Thoracic aorta (tissue), 2 donors: ENCODE results near the gene KDM6B. TPM values are rescaled to one million over a fixed set of nuclear protein-coding genes. Genes with fewer than 3 reads are reported as not detected.

Source experiments
- ATAC-seq: fragments of 150-250 bp; one replicate; pipeline ENCODE4 v1.8.0; 2017; ENCODE audit warnings: low read depth; ENCODE audit not compliant: insufficient number of reproducible peaks, low FRiP score
- DNase-seq: peaks from one replicate; pipeline ENCODE4 v3.0.0-alpha.2; 2020; ENCODE audit warnings: low spot score
- H3K27ac ChIP-seq, 2 donors: fragments of 200-600 bp; sonication (generic); 1 replicate in 1 of 2; 2 replicates in 1 of 2; pipeline ENCODE4 v1.5.1; 2016; ENCODE audit warnings: mild to moderate bottlenecking in 2 of 2, moderate library complexity in 2 of 2
- H3K27me3 ChIP-seq: fragments of 200-600 bp; sonication (generic); replicated peaks from 2 replicates; pipeline ENCODE4 v1.6.0; 2016; ENCODE audit warnings: mild to moderate bottlenecking; ENCODE audit not compliant: insufficient read depth
- H3K36me3 ChIP-seq: fragments of 200-600 bp; sonication (generic); one replicate; pipeline ENCODE4 v1.5.1; 2016
- H3K4me1 ChIP-seq, 2 donors: fragments of 200-600 bp; sonication (generic); 1 replicate in 1 of 2; 2 replicates in 1 of 2; pipeline versions ENCODE4 v1.5.1 to v1.6.0; 2016; ENCODE audit warnings: low read depth in 2 of 2, mild to moderate bottlenecking in 1 of 2; ENCODE audit not compliant: control insufficient read depth in 1 of 2
- H3K4me3 ChIP-seq: fragments of 200-600 bp; sonication (generic); 2 replicates; pipeline ENCODE4 v1.5.1; 2016; ENCODE audit warnings: mild to moderate bottlenecking
- H3K9me3 ChIP-seq: fragments of 200-600 bp; sonication (generic); 2 replicates; pipeline ENCODE4 v1.5.1; 2016
- CTCF ChIP-seq: fragments of 200-600 bp; sonication (generic); IDR thresholded peaks from one replicate; pipeline ENCODE4 v1.5.1; 2019; ENCODE audit warnings: antibody characterized with exemption
- total RNA-seq, 2 donors: library from RNA; depleted of rRNA; stranded (reverse); fragments of >200 nt; gene quantifications; one replicate each; pipeline versions ENCODE4 v1.1.0 to v1.2.3, GENCODE V29; 2016

The KDM6B gene
- total RNA-seq, 2 donors from 2014 or later, result 9.5 to 35.8 TPM

GRCh38 chr17:7880076-7880868 is 46.3 kb downstream of the KDM6B start:
- no peak for DNase-seq
- Histone ChIP-seq H3K36me3 (no peaks in the 10 kb centered on the region), H3K27me3 (no peaks in the 10 kb centered on the region), H3K4me3 (no peak overlapping the region), H3K4me1 (peaks cover 3 to 31% of the 10 kb centered on the region in 2 donors), H3K9me3 (no peaks in the 10 kb centered on the region), H3K27ac (no peak overlapping the region)
- TF ChIP-seq CTCF, result no peak
- no peak for ATAC-seq

DNA sequence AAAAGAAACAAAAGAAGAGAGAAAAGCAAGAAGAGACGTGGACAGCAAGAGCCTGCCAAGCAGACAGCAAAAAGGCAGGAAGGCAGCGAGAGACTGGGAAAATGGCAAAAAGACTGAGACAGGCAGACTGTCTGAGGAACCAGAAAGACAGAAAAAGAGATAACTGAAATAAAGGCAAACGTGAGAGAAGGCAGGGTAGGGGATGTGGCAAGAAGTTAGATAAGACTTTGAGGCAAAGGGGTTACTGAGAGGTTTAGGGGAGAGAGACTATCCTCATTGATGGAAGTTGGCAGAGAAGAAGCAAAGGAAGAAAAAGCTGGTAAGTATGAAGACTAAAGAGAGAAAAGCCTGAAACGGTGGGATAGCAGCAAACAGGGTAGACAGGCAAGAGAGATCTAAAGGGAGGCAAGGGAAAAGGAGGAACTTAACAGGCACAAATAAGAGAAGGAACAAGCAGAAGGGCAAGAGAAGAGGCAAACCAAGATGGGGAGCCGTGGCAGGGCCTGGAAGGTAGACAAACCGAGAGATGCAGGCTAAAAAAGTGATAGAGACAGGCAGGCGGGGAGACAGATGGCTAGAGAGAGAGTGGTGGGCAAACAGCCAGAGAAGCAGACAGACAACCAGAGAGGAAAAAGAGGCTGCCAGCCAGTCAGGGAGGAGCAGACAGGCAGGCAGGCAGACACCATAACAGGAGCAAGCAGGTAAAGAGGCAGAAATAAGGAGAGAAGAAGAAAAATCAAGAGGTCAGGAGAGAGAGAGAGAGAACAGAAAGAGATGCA is 47.4 kb downstream of the KDM6B start:
- H3K36me3 ChIP-seq, result no peaks in the 10 kb centered on the region
- H3K9me3 ChIP-seq, result no peaks in the 10 kb centered on the region
- no peaks in the 10 kb centered on the region for H3K27me3 ChIP-seq
- ATAC-seq, result no peak
- no peak overlapping the region for H3K27ac ChIP-seq
- DNase-seq, result no peak
- TF ChIP-seq CTCF, result no peak
- H3K4me1 ChIP-seq, result peaks cover 7 to 38% of the 10 kb centered on the region in 2 donors
- H3K4me3 ChIP-seq, result no peak overlapping the region

- DNase-seq, result no peak
- Histone ChIP-seq H3K9me3 (no peaks in the 10 kb centered on the region), H3K27me3 (no peaks in the 10 kb centered on the region), H3K36me3 (no peaks in the 10 kb centered on the region), H3K4me1 (peaks cover 12 to 43% of the 10 kb centered on the region in 2 donors), H3K4me3 (no peak overlapping the region), H3K27ac (no peak overlapping the region)
- no peak for ATAC-seq
- TF ChIP-seq CTCF, result no peak
Observed at GRCh38 chr17:7882068-7882467, 48.1 kb downstream of the KDM6B start.

DNA sequence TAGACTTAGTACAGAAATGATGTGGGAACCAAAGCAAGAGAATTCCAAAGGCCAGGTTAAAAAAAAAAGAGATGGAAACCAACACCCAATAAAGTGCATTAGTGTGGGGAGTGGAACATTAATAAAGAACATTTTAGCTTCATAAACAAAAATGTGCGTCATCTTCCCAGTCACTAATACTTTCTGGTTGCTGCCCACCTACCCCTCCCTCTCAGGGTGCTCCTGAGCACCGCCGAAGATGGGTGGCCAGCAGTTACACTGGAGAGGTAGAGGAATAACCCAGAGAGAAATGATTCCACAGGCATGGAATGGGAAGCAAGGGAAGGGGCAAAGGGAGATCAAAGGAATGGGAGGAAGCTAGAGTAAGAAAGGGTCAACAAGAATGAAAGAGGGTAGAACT is 48.6 kb downstream of the KDM6B start:
- H3K9me3 ChIP-seq, result no peaks in the 10 kb centered on the region
- H3K27ac ChIP-seq, result no peak overlapping the region
- TF ChIP-seq CTCF, result no peak
- no peaks in the 10 kb centered on the region for H3K36me3 ChIP-seq
- ATAC-seq (no peak), DNase-seq (no peak)
- peaks cover 12 to 43% of the 10 kb centered on the region in 2 donors for H3K4me1 ChIP-seq
- no peak overlapping the region for H3K4me3 ChIP-seq
- no peaks in the 10 kb centered on the region for H3K27me3 ChIP-seq

Other genes with a start within 250 kb of the KDM6B start
- gene SOX15, start 244.1 kb upstream of the KDM6B start, total RNA-seq, result 1 to 10 TPM in 1 of 2 donors, under 1 TPM in 1; 0.81 to 2.8 TPM
- 10 to 100 TPM; 42.8 to 53.9 TPM for gene FXR2, start 219.3 kb upstream of the KDM6B start, total RNA-seq
- 10 to 100 TPM; 29.8 to 30.9 TPM for gene SAT2, start 206.4 kb upstream of the KDM6B start, total RNA-seq
- not detected for gene SHBG, start 204.1 kb upstream of the KDM6B start, total RNA-seq
- 1 to 10 TPM; 1.1 to 1.4 TPM for gene ATP1B2, start 183.3 kb upstream of the KDM6B start, total RNA-seq
- 10 to 100 TPM; 16.8 to 23.7 TPM for gene TP53, start 146.7 kb upstream of the KDM6B start, total RNA-seq
- gene WRAP53, start 145.7 kb upstream of the KDM6B start, total RNA-seq, result 1 to 10 TPM; 2.9 to 3.4 TPM
- not detected for gene EFNB3, start 129.0 kb upstream of the KDM6B start, total RNA-seq
- under 1 TPM in 1 of 2 donors, not detected in 1; under 0.01 TPM for gene DNAH2, start 116.5 kb upstream of the KDM6B start, total RNA-seq
- gene TMEM88, start 20.8 kb downstream of the KDM6B start, total RNA-seq, result 10 to 100 TPM in 1 of 2 donors, 1 to 10 TPM in 1; 4.1 to 21.9 TPM
- 10 to 100 TPM; 49.5 to 62.7 TPM for gene NAA38, start 23.3 kb downstream of the KDM6B start, total RNA-seq
- gene CYB5D1, start 23.8 kb downstream of the KDM6B start, total RNA-seq, result 1 to 10 TPM; 3.8 to 8.9 TPM
- 100 to 1,000 TPM in 1 of 2 donors, 10 to 100 TPM in 1; 80.6 to 171 TPM for gene CHD3, start 54.6 kb downstream of the KDM6B start, total RNA-seq
- 1 to 10 TPM; 3.3 to 5.4 TPM for gene RNF227, start 82.1 kb downstream of the KDM6B start, total RNA-seq
- gene KCNAB3, start 95.6 kb downstream of the KDM6B start, total RNA-seq, result not detected
- gene TRAPPC1, start 97.7 kb downstream of the KDM6B start, total RNA-seq, result 10 to 100 TPM; 14.6 to 36.1 TPM
- gene CNTROB, start 98.0 kb downstream of the KDM6B start, total RNA-seq, result 10 to 100 TPM; 11.2 to 42.9 TPM
- gene GUCY2D, start 168.4 kb downstream of the KDM6B start, total RNA-seq, result not detected
- 1 to 10 TPM in 1 of 2 donors, under 1 TPM in 1; 0.85 to 8.3 TPM for gene ALOX15B, start 204.8 kb downstream of the KDM6B start, total RNA-seq